GM12874 (cell line): ENCODE measurements around the gene TTC22.

Experiments
- TF ChIP-seq, protein P1 (sequence below): IDR thresholded peaks from 2 replicates; pipeline ENCODE4 v1.5.1; 2011; ENCODE audit warnings: low read depth, mild to moderate bottlenecking, control low read depth, low read length, moderate library complexity; ENCODE audit not compliant: insufficient read depth

The TTC22 gene

DNA sequence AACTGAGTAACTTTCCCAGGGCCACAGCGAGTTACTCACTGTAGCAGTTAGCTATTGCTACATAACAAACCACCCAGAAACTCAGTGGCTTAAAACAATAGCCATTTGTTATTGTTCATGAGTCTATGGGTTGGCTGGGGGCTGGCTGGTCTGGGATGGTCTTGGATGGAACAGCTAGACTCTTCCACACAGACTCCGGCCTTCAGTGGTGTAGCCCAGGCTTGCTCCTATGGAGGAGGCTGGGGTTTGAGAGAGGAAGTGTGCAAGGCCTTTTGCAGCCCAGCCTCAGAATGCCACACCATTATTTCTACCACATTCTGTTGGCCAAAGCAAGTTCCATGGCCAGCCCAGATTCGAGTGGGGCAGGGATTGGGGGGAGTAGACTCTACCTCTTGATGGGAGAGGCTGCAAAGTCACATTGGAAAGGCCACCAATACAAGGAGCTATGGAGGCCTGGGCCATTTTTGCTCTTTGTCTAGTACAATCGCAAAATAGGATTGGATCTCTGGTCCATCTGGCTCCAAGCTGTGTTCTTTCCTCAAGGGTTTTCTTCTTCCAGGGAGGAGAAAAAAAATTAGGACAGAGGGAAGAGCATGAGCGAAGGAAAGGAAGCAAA is 37.5 kb upstream of the TTC22 start:
- TF ChIP-seq, protein P1, sequence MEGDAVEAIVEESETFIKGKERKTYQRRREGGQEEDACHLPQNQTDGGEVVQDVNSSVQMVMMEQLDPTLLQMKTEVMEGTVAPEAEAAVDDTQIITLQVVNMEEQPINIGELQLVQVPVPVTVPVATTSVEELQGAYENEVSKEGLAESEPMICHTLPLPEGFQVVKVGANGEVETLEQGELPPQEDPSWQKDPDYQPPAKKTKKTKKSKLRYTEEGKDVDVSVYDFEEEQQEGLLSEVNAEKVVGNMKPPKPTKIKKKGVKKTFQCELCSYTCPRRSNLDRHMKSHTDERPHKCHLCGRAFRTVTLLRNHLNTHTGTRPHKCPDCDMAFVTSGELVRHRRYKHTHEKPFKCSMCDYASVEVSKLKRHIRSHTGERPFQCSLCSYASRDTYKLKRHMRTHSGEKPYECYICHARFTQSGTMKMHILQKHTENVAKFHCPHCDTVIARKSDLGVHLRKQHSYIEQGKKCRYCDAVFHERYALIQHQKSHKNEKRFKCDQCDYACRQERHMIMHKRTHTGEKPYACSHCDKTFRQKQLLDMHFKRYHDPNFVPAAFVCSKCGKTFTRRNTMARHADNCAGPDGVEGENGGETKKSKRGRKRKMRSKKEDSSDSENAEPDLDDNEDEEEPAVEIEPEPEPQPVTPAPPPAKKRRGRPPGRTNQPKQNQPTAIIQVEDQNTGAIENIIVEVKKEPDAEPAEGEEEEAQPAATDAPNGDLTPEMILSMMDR: no peak

DNA sequence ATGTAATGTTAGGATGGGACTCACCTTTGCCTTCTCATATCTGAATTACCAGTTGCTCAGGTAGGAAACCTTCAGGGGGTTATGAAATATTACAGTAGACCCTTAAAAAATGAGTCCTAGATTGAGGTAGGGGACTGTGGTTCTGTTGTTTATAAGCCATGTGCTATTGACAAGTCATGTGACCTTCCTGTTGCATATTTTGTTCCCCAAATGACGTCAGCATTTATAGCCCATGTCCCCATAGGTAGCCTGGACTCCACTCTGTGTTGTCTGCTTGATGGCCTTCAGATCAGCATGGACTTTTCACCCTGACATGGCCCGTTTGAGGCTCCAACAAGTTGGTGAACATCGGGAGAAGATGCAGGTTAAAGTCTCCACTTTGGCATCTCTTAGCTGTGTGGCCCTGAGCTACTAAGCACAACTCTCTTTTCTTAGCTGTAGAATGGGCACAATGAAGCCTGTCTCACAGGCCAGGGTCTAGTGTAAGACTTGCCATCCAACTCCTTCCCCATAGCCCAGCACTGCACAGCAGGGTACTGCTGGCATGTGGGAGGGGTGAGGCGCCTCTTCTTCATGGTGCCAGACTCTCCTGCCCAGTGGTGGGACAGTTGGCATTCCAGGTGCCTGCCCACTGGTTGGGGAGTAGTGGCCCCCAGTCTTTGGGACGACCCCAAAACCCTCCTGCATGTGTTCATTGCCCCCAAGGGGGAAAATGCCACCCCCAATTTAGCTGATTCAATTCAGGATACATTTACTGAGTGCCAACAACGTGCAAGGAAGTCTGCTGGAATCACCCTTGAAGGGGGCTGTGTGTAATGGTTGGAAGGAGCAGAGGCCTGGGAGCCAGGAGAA is 36.1 kb upstream of the TTC22 start:
- TF ChIP-seq, protein P1: no peak

DNA sequence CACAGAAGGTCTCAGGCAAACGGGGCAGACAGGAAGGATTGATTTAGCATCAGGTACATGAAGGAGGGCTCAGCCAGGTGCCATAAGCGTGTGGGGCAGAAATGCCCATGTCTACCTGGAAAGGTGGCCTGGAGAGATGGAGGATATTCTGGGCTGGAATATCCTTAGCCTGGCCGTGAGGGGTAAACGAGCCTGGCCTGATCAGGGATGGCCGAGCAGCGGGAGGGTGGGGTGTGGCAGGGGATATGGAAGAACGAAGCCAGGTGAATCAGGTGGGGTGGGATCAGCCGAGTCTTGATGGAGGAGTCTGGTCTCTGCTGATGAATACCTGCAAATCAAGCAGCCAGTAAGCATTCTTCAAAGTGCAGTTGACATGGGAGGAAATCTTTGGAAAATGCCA is 35.5 kb upstream of the TTC22 start:
- TF ChIP-seq, protein P1: no peak

DNA sequence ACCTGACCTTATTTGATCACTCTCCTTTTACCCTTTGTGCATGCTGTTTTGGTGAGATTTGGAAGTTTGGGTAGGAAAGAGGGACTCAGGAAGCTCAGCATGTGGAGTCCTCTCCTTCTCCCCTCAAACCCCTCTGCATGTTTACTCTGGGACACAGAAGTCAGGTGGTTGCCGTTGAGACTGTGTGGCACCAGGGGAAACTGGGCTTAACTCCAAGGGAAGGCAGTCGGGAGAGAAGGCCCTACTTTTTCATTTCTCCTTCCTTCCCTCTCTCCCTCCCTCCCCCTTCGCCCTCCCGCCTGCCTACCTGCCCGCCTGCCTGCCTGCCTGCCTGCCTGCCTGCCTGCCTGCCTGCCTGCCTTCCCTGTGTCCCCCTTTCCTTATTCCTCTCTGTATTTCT is 34.8 kb upstream of the TTC22 start:
- TF ChIP-seq, protein P1: no peak

DNA sequence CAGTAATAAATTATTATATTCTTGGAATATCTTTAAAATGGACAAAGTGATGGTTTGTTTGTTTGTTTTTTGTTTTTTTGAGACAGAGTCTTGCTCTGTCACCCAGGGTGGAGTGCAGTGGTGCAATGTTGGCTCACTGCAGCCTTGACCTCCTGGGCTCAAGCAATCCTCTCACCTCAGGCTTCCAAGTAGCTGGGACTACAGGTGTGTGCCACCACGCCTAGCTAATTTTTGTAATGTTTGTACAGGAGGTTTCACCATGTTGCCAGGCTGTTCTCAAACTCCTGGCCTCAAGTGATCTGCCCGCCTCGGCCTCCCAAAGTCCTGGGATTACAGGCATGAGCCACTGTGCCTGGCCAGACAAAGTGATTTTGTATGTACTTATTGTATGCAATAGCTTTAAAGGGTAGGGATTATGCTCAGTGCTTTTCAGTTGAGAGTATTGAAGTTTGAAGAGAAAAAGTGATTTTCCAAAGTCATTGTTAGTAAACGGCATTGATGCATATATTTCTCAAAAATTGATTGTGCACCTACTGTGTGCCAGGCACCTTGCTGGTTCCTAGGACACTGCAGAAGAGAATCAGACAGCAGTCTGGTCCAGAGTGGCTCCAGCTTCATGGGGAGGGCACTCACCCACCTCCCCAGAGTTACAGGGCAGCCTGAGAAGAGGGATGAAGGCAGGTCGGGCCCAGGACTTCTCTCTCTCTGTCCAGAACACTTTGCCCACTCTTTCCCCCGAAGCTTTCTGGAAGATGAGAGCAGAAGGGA is 34.2 kb upstream of the TTC22 start:
- TF ChIP-seq, protein P1: no peak

DNA sequence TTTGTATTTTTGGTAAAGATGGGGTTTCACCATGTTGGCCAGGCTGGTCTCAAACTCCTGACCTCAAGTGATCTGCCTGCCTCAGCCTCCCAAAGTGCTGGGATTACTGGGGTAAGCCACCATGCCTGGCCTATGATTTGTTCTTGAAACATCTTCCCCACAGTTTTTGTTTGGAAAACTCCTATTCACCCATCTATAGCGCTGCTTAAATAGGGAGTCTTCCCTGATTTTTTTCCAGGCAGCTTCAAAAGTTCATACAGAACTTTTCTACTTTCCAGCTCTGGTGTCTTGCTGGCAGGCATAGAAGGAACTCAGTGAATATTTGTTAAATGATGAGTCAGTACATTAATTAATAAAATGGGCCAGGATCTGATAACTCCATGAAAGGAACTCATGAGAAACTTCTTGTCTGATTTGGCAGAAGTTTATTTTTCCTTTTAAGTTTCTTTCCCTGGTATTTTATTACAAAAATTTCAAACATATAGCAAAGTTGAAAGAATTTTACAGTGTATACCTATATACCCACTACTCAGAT is 33.0 kb upstream of the TTC22 start:
- TF ChIP-seq, protein P1: no peak

DNA sequence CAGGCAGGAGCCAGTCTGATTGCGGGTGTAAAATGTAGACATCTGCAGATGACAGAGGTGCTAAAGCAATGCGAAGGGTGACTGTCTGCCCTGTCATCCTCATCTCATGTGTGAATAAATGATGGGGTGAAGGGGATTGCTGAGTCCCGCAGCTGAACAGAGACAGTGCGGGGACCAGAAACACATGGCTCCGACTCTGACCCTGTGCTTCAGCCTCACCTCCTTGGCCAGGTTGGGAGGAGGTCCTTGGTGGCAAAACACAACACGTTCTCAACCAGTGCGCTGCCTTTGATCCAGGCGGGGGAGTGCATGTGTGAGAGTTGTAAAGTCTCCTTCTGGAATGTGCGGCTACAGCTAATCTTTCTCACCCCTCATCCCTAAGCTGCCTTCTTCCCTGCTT is 32.0 kb upstream of the TTC22 start:
- TF ChIP-seq, protein P1: no peak
